Naive thymus-derived CD4-positive, alpha-beta T cell (primary cell): ENCODE results near the gene SCYL1. TPM values are rescaled to one million over a fixed set of nuclear protein-coding genes. Genes with fewer than 3 reads are reported as not detected.
A peak's percentile ranks its signal among the peaks of the same experiment; 100 is the strongest.

Experiments used
- ATAC-seq: fragments of 150-1000 bp; cut with Tn5 transposase; 2 replicates; pipeline ENCODE4 v1.10.0; 2021; ENCODE audit warnings: mild to moderate bottlenecking, moderate library complexity
- CTCF ChIA-PET: fragments of 350-600 bp; sonication (Branson Sonifier 250); formaldehyde crosslinking; loops from one replicate; lab custom pipeline; 2021; ENCODE audit warnings: antibody characterized with exemption; lab: Charles Lee
- POLR2A ChIA-PET: fragments of 350-600 bp; sonication (Branson Sonifier 250); formaldehyde crosslinking; loops from one replicate; lab custom pipeline; 2021; ENCODE audit warnings: antibody characterized with exemption, inconsistent platforms; lab: Charles Lee
- DNase-seq, 9 donors: peaks; one replicate each; pipeline versions ENCODE4 v3.0.0 to v3.0.0-alpha.2; 2020 to 2022; ENCODE audit warnings: mixed read lengths in 1 of 9
- H3K27ac ChIP-seq: one replicate; pipeline ENCODE4 v1.7.0; 2013; ENCODE audit warnings: mild to moderate bottlenecking, low read depth, low read length, moderate library complexity
- H3K27me3 ChIP-seq, 2 donors: one replicate each; pipeline ENCODE4 v1.7.0; 2013; ENCODE audit warnings: low read length in 2 of 2, mild to moderate bottlenecking in 2 of 2, moderate library complexity in 2 of 2; ENCODE audit not compliant: control insufficient read depth in 2 of 2, insufficient read depth in 2 of 2
- H3K36me3 ChIP-seq, 3 experiments: 1 replicate in 2 of 3; 2 replicates in 1 of 3; pipeline ENCODE4 v1.7.0; 2013; ENCODE audit warnings: low read length in 3 of 3, mild to moderate bottlenecking in 3 of 3, moderate library complexity in 1 of 3; ENCODE audit not compliant: insufficient read depth in 3 of 3, control insufficient read depth in 2 of 3
- H3K4me1 ChIP-seq, 2 donors: one replicate each; pipeline ENCODE4 v1.7.0; 2013; ENCODE audit warnings: low read length in 2 of 2, mild to moderate bottlenecking in 2 of 2, moderate library complexity in 1 of 2; ENCODE audit not compliant: control insufficient read depth in 2 of 2, insufficient read depth in 2 of 2
- H3K4me3 ChIP-seq: 2 replicates; pipeline ENCODE4 v1.7.0; 2013; ENCODE audit warnings: mild to moderate bottlenecking, low read length
- H3K9me3 ChIP-seq, 3 experiments: 1 replicate in 2 of 3; 2 replicates in 1 of 3; pipeline ENCODE4 v1.7.0; 2013; ENCODE audit warnings: low read length in 3 of 3; ENCODE audit not compliant: control insufficient read depth in 2 of 3
- H3K27ac Mint-ChIP-seq, 9 donors: one replicate each; pipeline ENCODE4 v1.8.0; 2020 to 2022; ENCODE audit warnings: mixed read lengths in 9 of 9, mild to moderate bottlenecking in 8 of 9, moderate library complexity in 5 of 9, inconsistent platforms in 2 of 9
- H3K27me3 Mint-ChIP-seq, 5 donors: one replicate each; pipeline ENCODE4 v1.8.0; 2021 to 2022; ENCODE audit warnings: mixed read lengths in 5 of 5, mild to moderate bottlenecking in 1 of 5
- H3K36me3 Mint-ChIP-seq, 5 donors: one replicate each; pipeline ENCODE4 v1.8.0; 2020 to 2022; ENCODE audit warnings: mixed read lengths in 5 of 5, mild to moderate bottlenecking in 3 of 5, inconsistent platforms in 1 of 5
- H3K4me1 Mint-ChIP-seq, 7 donors: one replicate each; pipeline ENCODE4 v1.8.0; 2020 to 2022; ENCODE audit warnings: mixed read lengths in 7 of 7, mild to moderate bottlenecking in 3 of 7, inconsistent platforms in 1 of 7
- H3K4me3 Mint-ChIP-seq, 10 donors: one replicate each; pipeline ENCODE4 v1.8.0; 2020 to 2022; ENCODE audit warnings: mild to moderate bottlenecking in 10 of 10, mixed read lengths in 10 of 10, moderate library complexity in 6 of 10, inconsistent platforms in 2 of 10
- H3K9me3 Mint-ChIP-seq, 11 donors: one replicate each; pipeline ENCODE4 v1.8.0; 2020 to 2022; ENCODE audit warnings: mixed read lengths in 11 of 11, mild to moderate bottlenecking in 4 of 11, inconsistent platforms in 1 of 11, moderate library complexity in 1 of 11
- intact Hi-C, 2 donors: fragments of 100-400 bp; cut with micrococcal nuclease; formaldehyde crosslinking; loops; one replicate each; pipeline ENCODE4 v1.15.1; 2023
- polyA plus RNA-seq, 2 donors: library from polyadenylated mRNA; unstranded; fragments of 300-500 nt; fragmentation: Illumina TruSeq; gene quantifications; one replicate each; pipeline ENCODE4 v1.2.3, GENCODE V29; 2021
- total RNA-seq, 6 experiments: library from RNA in 5 of 6; stranded (reverse) in 5 of 6; gene quantifications; 1 replicate in 5 of 6; 2 replicates in 1 of 6; pipeline ENCODE4 v1.2.3 and lab custom pipeline; 2021 to 2026

Gene SCYL1
- total and polyA plus RNA-seq, 7 experiments from 2014 or later: 27.0 to 79.8 (median 69.1) TPM

DNA sequence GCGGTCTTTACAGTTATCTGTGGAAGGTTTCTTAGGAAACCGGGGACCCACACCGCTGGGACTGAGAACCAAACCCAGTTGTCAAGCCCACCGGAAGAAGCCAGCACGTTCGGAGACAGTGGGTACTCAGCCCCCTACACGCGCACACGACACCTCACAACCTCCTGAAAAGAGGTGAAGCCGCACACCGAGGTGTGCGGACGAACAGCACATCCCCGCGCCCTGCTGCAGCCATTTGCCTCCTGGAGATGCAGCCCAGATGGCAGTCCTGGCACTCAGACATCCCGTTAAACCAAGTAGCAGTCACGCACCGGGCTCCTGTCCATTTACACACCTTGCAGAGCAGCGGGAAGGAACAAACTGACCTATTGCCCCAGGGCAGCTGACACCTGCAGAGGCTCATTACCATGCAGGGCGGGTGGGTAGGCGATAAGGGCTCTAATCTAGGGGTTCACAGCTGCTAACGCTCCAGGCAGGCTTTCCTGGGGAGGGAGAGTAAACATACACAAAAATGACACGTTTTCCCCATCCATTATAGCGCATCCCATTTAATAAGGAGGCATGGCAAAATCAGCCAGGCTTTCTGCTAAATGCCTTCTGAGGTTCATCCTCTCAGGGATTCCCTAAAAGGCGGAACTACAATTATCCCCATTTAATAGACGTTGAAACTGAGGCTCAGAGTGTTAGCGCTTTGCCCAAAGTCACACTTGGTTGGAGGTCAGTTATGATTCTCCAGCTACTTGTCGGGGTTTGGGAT lies 50.1 kb downstream of the SCYL1 start:
- Histone ChIP-seq H3K27me3 (no peaks in the 10 kb centered on the region), H3K36me3 (peaks cover under 1 to 20% (median 3%) of the 10 kb centered on the region in 3 experiments), H3K9me3 (no peaks in the 10 kb centered on the region), H3K4me1 (peaks cover 47 to 48% of the 10 kb centered on the region in 2 donors), H3K4me3 (peak overlapping the region; percentile 82), H3K27ac (peak overlapping the region; percentile 96)
- peak in 6 of 9 donors; percentile 33 to 55 (median 47) for DNase-seq
- ChIA-PET CTCF (interaction anchor here (1.1 to 3.9 kb wide), 6 partner anchors 9 to 285 kb away, joined by 3 to 36 read pairs (median 6); partner anchors contain the start of gene MUS81), POLR2A (interaction anchor here (0.7 to 5.2 kb wide), 26 partner anchors 9 to 299 kb away, joined by 3 to 90 read pairs (median 7); partner anchors contain the start of genes KCNK7, MALAT1, MAP3K11 and MUS81)
- H3K4me1 Mint-ChIP-seq: peaks cover 35 to 61% (median 51%) of the 10 kb centered on the region in 7 donors
- peak overlapping the region; percentile 91 to 100 (median 93) for H3K4me3 Mint-ChIP-seq
- H3K36me3 Mint-ChIP-seq: peaks cover 0 to 19% (median 0%) of the 10 kb centered on the region in 5 donors
- no peaks in the 10 kb centered on the region for H3K27me3 Mint-ChIP-seq
- no peak for ATAC-seq
- H3K27ac Mint-ChIP-seq: peak overlapping the region; percentile 89 to 98 (median 95)
- intact Hi-C loops: loop anchor here (1.0 to 5.0 kb wide), 14 partner anchors 13 to 548 kb away; partner anchors contain the start of genes SNX15 (in 2 of the 2), CFL1 (in 1 of the 2), KAT5 (in 1 of the 2) and MAP3K11 (in 1 of the 2)
- peaks cover 0 to 1% (median 0%) of the 10 kb centered on the region in 11 donors for H3K9me3 Mint-ChIP-seq

DNA sequence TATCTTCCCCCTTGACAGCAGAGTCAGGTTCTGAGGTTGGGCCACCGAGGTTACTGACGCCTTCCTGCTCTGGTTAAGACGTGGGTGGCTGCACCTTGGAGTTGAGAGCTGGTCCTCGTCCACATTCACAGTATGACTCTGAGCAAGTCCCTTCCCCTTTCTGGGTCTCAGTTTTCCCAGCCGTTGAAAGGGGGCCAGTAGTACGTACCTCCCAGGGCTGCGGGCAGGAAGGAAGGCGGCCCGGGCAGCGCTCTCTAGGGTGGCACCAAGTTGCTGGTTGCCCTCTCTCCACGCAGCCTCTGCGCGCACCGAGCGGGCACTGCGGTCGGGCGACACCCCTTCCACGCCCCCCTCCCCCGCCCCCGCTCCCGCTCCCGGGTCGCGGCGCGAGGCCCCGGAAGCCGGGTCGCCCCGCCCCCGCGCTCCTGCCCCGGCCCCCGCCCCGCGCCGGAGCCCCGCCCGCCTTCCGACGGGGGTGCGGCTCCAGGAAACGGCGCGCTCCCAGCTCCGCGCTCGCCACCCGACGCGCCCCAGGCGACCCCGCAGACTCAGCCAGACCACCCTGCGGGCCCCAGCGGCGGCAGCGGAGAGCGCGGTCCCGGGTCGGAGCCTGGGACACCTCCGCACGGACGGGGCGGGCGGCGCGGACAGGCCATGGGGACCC lies 50.8 kb downstream of the SCYL1 start, which contains the start of gene EHBP1L1:
EHBP1L1 (plus strand) TSS at position 486 of the 664 bp plus-strand sequence. CDS start 250 bp downstream, outside the sequence.
- Histone ChIP-seq H3K27ac (peak within 1 kb of the TSS; percentile 96), H3K36me3 (peaks cover 6 to 27% (median 7%) of the 10 kb centered on the region in 3 experiments), H3K4me3 (peak within 1 kb of the TSS; percentile 82), H3K4me1 (peaks cover 47 to 48% of the 10 kb centered on the region in 2 donors), H3K9me3 (no peaks in the 10 kb centered on the region), H3K27me3 (no peaks in the 10 kb centered on the region)
- H3K9me3 Mint-ChIP-seq: peaks cover 0 to 1% (median 0%) of the 10 kb centered on the region in 11 donors
- peaks cover 0 to 20% (median 0%) of the 10 kb centered on the region in 5 donors for H3K36me3 Mint-ChIP-seq
- DNase-seq (peak; percentile 72 to 87 (median 81)), ATAC-seq (peak; percentile 49)
- intact Hi-C loops: loop anchor here (2.0 kb wide), 7 partner anchors 63 to 549 kb away; partner anchors contain the start of genes CFL1 (in 1 of the 2), NEAT1 (in 1 of the 2), SIPA1 (in 1 of the 2) and SNX15 (in 1 of the 2)
- peaks cover 30 to 59% (median 47%) of the 10 kb centered on the region in 7 donors for H3K4me1 Mint-ChIP-seq
- H3K4me3 Mint-ChIP-seq: peak within 1 kb of the TSS; percentile 91 to 100 (median 93)
- H3K27me3 Mint-ChIP-seq: no peaks in the 10 kb centered on the region
- ChIA-PET POLR2A (interaction anchor here (0.7 to 4.2 kb wide), 28 partner anchors 8 to 298 kb away, joined by 3 to 61 read pairs (median 6); partner anchors contain the start of genes KCNK7, LTBP3, MALAT1 and MAP3K11), CTCF (interaction anchor here (0.7 to 3.9 kb wide), 9 partner anchors 10 to 284 kb away, joined by 3 to 36 read pairs (median 6); partner anchors contain the start of gene MUS81)
- peak within 1 kb of the TSS; percentile 89 to 98 (median 95) for H3K27ac Mint-ChIP-seq

DNA sequence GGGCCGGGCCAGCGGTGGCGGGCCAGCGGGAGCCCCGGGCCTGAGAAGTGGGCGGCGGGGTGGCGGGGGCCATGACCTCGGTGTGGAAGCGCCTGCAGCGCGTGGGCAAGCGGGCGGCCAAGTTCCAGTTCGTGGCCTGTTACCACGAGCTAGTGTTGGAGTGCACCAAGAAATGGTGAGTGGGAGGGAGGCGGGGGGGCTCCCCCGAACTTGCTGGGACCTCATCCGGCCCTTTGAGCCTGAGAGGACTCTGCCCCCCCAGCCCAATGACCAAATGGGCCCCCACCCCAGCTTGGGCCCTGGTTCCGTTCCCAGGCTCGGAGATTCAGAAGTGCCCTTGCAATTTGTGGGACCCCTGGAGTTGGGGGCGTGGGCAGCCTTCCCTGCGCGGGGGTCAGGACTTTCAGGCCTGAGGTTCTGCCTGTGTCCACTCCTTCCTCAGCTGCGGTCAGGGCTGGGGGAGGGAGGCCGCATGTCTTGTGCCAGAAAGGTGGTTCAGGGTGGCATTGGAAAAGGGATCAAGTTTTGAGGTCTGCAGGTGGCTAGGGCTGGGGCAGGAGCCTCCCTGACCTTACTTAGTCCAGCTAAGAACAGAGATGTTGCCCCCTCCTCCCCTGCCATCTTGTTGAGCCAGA lies 51.5 kb downstream of the SCYL1 start:
- intact Hi-C loops: no loop called here
- peak overlapping the region; percentile 75 for H3K4me3 ChIP-seq
- H3K4me1 Mint-ChIP-seq: peaks cover 23 to 54% (median 41%) of the 10 kb centered on the region in 7 donors

DNA sequence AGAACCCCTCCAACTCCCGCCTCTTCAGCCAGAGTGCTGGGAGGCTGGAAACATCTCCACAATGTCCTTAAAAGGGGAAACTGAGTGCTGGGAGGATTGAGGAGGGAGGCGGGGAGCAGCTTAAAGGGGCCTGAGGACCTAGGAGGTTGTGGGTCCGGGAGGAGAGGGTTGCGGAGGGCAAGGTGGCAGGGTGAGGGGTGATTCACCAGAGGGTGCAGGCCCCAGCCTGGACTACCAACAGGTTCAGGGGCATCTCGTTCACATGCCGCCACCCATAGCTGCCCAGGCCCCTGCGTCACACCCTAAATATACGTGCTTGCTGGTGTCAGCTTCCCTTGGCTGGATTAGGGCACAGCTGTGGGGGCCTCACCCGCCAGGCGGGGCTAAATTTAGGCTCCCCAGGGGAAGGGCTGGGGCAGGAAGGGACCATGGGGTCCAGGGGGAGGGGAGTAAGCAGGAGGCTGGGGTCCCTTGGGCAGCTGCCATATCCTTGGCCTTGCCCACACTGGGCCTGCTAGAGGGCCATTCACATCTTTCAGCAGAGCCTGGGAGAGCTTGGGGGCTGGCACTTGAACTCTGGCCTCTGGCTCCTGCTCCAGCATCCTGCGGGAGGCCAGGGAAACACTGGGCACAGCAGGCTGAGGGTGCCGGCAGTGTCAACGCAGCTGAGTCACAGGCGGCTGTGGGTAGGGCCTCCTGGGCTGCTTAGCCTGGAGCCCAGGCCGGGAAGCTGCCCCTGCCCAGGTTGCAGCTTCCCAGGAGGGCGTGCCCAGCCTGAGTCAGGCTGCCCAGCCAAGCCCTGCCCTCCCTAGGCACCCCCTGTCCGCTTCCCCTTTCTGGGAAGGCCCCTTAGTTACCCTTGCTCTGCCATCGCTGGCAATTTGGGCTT lies 52.2 kb downstream of the SCYL1 start:
- peaks cover 10 to 41% (median 17%) of the 10 kb centered on the region in 3 experiments for H3K36me3 ChIP-seq
- peak overlapping the region; percentile 71 to 99 (median 84) for H3K4me3 Mint-ChIP-seq
- ChIA-PET CTCF (interaction anchor here (0.6 to 3.9 kb wide), 7 partner anchors 11 to 283 kb away, joined by 3 to 36 read pairs (median 6); partner anchors contain the start of gene MUS81), POLR2A (interaction anchor here (0.8 to 4.2 kb wide), 21 partner anchors 11 to 194 kb away, joined by 3 to 61 read pairs (median 6); partner anchors contain the start of genes KCNK7, LTBP3, MALAT1 and MAP3K11)
- ATAC-seq (peak; percentile 50), DNase-seq (peak in 1 of 9 donors; percentile 45)
- intact Hi-C loops: no loop called here
- peak overlapping the region; percentile 96 for H3K27ac ChIP-seq
- H3K4me1 ChIP-seq: peaks cover 33 to 34% of the 10 kb centered on the region in 2 donors
- peaks cover 23 to 47% (median 39%) of the 10 kb centered on the region in 7 donors for H3K4me1 Mint-ChIP-seq
- peak overlapping the region; percentile 28 to 90 (median 78) for H3K27ac Mint-ChIP-seq
- peaks cover 0 to 1% (median 0%) of the 10 kb centered on the region in 11 donors for H3K9me3 Mint-ChIP-seq
- peaks cover 0 to 19% (median 5%) of the 10 kb centered on the region in 5 donors for H3K36me3 Mint-ChIP-seq
- no peaks in the 10 kb centered on the region for H3K9me3 ChIP-seq
- peak overlapping the region; percentile 75 for H3K4me3 ChIP-seq
- H3K27me3 ChIP-seq: no peaks in the 10 kb centered on the region
- no peaks in the 10 kb centered on the region for H3K27me3 Mint-ChIP-seq

More for the DNA sequence above, 51.5 kb downstream of the SCYL1 start:
- H3K36me3 Mint-ChIP-seq: peaks cover 0 to 20% (median 0%) of the 10 kb centered on the region in 5 donors
- Histone ChIP-seq H3K27ac (peak overlapping the region; percentile 96), H3K4me1 (peaks cover 41% of the 10 kb centered on the region in 2 donors), H3K9me3 (no peaks in the 10 kb centered on the region), H3K36me3 (peaks cover 10 to 33% (median 12%) of the 10 kb centered on the region in 3 experiments), H3K27me3 (no peaks in the 10 kb centered on the region)
- peak overlapping the region; percentile 71 to 99 (median 84) for H3K4me3 Mint-ChIP-seq
- ATAC-seq (no peak), DNase-seq (peak in 1 of 9 donors; percentile 30)
- peaks cover 0 to 1% (median 0%) of the 10 kb centered on the region in 11 donors for H3K9me3 Mint-ChIP-seq
- CTCF ChIA-PET: interaction anchor here (0.6 to 3.9 kb wide), 10 partner anchors 10 to 283 kb away, joined by 3 to 36 read pairs (median 6); partner anchors contain the start of gene MUS81
- no peaks in the 10 kb centered on the region for H3K27me3 Mint-ChIP-seq
- H3K27ac Mint-ChIP-seq: peak overlapping the region; percentile 28 to 90 (median 78)
- POLR2A ChIA-PET: interaction anchor here (0.7 to 4.2 kb wide), 23 partner anchors 10 to 193 kb away, joined by 3 to 61 read pairs (median 6); partner anchors contain the start of genes KCNK7, LTBP3, MALAT1 and MAP3K11

GRCh38 chr11:65577756-65578109 lies 52.9 kb downstream of the SCYL1 start:
- Histone ChIP-seq H3K4me1 (peaks cover 32% of the 10 kb centered on the region in 2 donors), H3K9me3 (no peaks in the 10 kb centered on the region), H3K4me3 (peak overlapping the region; percentile 75), H3K36me3 (peaks cover 10 to 45% (median 17%) of the 10 kb centered on the region in 3 experiments), H3K27ac (peak overlapping the region; percentile 96), H3K27me3 (no peaks in the 10 kb centered on the region)
- peaks cover 19 to 48% (median 38%) of the 10 kb centered on the region in 7 donors for H3K4me1 Mint-ChIP-seq
- peak overlapping the region; percentile 57 to 99 (median 75) for H3K4me3 Mint-ChIP-seq
- H3K9me3 Mint-ChIP-seq: peaks cover 0 to 1% (median 0%) of the 10 kb centered on the region in 11 donors
- DNase-seq (no peak), ATAC-seq (no peak)
- ChIA-PET POLR2A (interaction anchor here (0.8 to 4.2 kb wide), 9 partner anchors 11 to 156 kb away, joined by 3 to 61 read pairs (median 7); partner anchors contain the start of genes MAP3K11, NEAT1 and PCNX3), CTCF (interaction anchor here (1.9 to 3.9 kb wide), 3 partner anchors 11 to 36 kb away, joined by 7 to 36 read pairs (median 14); no protein-coding TSS in a partner anchor)
- intact Hi-C loops: no loop called here
- H3K27ac Mint-ChIP-seq: peak overlapping the region in 8 of 9 donors; percentile 8 to 88 (median 75)
- H3K36me3 Mint-ChIP-seq: peaks cover 0 to 19% (median 8%) of the 10 kb centered on the region in 5 donors
- no peaks in the 10 kb centered on the region for H3K27me3 Mint-ChIP-seq
